ENCODE data around the gene CNGB1.

GRCh38 chr16:57995721-57996405 lies 24.9 kb upstream of the CNGB1 start:
- TF ChIP-seq CTCF (IDR thresholded peaks at IDR 0.05): no peak
- no peak for TF ChIP-seq POLR2A (IDR thresholded peaks at IDR 0.05)

Measured in uterus (tissue), 2 donors.